ENCODE measurements around the gene ENTREP3.
"Not testable (repeated sequence)": the region's sequence is repeated elsewhere in the genome, so short reads cannot be mapped to it uniquely, and the experiment has no call there.

Gene ENTREP3

GRCh38 chr1:155250633-155251449 lies 4.4 kb downstream of the ENTREP3 start:
- DNase-seq: peak; percentile 98

- no peak for DNase-seq
These were observed 5.0 kb downstream of the ENTREP3 start for GRCh38 chr1:155250246-155250632.

GRCh38 chr1:155247667-155248553 lies 7.4 kb downstream of the ENTREP3 start:
- no peak for DNase-seq

- not testable (repeated sequence) for DNase-seq
These were observed 8.5 kb downstream of the ENTREP3 start for GRCh38 chr1:155246796-155247195.

GRCh38 chr1:155245163-155245524 lies 10.1 kb downstream of the ENTREP3 start:
- no peak for DNase-seq

- DNase-seq: peak; percentile 99
These were observed 10.7 kb downstream of the ENTREP3 start for GRCh38 chr1:155244368-155245162.

- no peak for DNase-seq
These were observed 12.4 kb downstream of the ENTREP3 start for GRCh38 chr1:155242805-155243358.

GRCh38 chr1:155241841-155242264 lies 13.4 kb downstream of the ENTREP3 start:
- no peak for DNase-seq

GRCh38 chr1:155241069-155241679 lies 14.1 kb downstream of the ENTREP3 start:
- peak; percentile 81 for DNase-seq

GRCh38 chr1:155236451-155236850 lies 18.8 kb downstream of the ENTREP3 start:
- DNase-seq: no peak

- not testable (repeated sequence) for DNase-seq
These were observed 19.9 kb downstream of the ENTREP3 start for GRCh38 chr1:155235375-155235774.

GRCh38 chr1:155233502-155233901 lies 21.8 kb downstream of the ENTREP3 start:
- not testable (repeated sequence) for DNase-seq

- not testable (repeated sequence) for DNase-seq
These were observed 23.0 kb downstream of the ENTREP3 start for GRCh38 chr1:155232001-155232978.

- not testable (repeated sequence) for DNase-seq
These were observed 24.0 kb downstream of the ENTREP3 start for GRCh38 chr1:155231302-155231701.

- no peak for DNase-seq
These were observed 27.2 kb downstream of the ENTREP3 start for GRCh38 chr1:155228096-155228427.

- DNase-seq: peak; percentile 100
These were observed 27.8 kb downstream of the ENTREP3 start for GRCh38 chr1:155227261-155228095.

GRCh38 chr1:155226910-155227260 lies 28.4 kb downstream of the ENTREP3 start:
- peak; percentile 74 for DNase-seq

- peak; percentile 90 for DNase-seq
These were observed 28.9 kb downstream of the ENTREP3 start for GRCh38 chr1:155226188-155226909.

- DNase-seq: not testable (repeated sequence)
These were observed 29.9 kb downstream of the ENTREP3 start for GRCh38 chr1:155225404-155225759.

GRCh38 chr1:155223047-155223446 lies 32.2 kb downstream of the ENTREP3 start:
- peak; percentile 84 for DNase-seq
